Measurements from ENCODE around the gene TOX2.

Gene TOX2

DNA sequence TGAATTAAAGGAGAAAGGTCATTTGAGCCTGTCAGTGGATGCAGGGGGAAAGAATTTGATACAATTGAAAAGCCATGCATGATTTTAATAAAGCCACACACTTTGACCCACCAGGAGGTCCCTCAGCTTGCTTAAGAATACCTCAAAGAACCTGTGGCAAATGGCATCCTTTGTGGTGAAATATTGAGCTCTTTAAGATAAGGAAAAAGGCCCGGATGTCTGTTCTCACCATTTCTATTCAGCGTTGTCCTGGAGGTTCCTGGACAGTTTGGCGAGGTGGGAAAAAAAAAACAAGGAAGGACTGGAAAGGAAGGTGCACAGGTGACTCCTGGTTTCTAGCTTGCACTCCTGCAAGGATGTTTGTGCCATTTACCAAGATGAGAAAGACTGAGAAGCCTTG lies 91.0 kb downstream of the TOX2 start:
- no peak for DNase-seq

DNA sequence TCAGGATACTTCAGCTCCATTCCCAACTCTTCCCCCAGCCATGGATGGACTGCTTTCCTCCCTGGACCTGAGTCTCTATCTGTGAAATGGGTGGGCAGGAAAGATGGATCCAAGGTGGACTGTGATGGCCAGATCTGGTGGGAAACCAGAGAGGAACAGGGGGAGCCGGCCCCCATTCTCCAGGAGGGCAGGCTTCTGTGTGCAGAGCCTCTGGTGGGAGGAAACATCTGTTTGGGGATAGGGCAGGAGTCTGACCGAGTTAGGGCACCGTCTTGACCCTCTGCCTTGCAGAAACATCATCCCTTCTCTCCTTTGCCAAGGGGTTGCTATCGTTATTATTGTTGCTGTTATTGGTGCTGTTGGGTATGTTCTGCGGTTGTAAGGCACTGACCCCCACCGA lies 91.5 kb downstream of the TOX2 start:
- no peak for DNase-seq

DNA sequence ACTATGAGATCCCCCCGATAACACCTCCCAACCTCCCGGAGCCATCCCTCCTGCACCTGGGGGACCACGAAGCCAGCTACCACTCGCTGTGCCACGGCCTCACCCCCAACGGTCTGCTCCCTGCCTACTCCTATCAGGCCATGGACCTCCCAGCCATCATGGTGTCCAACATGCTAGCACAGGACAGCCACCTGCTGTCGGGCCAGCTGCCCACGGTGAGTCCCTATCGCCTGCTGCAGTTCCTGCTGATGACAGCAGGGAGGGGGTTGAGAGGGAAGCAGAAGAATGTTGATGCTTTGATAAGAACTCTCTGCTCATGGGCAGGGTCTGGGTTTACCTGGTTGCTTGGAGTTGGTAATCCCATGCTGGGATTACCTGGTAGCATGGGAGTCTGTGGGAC lies 91.9 kb downstream of the TOX2 start:
- no peak for DNase-seq

DNA sequence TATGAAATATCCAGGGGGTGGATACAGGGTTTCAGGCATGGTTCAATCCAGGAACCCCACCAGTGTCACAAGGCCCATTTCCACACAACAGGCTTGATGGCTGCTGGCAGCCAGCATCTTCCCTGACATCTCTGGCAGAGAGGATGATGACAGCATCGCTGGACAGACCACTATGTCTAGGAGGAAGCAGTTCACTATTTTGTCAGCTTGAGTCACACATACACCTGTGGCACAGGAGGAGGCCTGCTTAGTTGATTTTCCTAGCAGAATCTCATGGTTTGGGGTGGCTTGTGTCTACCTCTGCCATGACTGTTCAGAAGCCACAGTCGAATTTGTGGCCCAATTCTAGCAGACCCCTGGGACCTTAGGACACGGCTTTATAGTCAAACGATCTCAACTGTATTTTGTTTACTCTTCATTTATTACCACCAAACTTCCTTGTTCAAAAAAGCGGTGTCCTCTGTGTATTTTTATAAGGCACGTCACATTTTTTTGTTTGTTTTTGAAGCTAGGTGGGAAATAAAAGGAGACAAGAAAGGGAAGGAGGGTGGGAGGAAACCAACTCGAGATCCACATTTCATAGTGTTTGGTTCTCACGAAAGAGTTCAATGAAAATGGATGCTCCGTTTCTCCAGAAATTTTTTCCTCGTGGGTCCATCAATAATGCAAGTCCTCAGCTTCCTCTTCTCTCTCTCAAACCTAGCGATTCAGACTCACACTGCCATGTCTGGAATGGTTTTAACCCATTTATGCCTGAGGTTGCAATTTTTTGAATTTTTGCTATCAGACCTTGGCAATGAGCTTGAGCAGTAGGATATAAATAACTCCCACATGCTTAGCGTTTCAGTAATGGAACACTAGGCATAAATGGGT lies 94.4 kb downstream of the TOX2 start:
- no peak for DNase-seq

DNA sequence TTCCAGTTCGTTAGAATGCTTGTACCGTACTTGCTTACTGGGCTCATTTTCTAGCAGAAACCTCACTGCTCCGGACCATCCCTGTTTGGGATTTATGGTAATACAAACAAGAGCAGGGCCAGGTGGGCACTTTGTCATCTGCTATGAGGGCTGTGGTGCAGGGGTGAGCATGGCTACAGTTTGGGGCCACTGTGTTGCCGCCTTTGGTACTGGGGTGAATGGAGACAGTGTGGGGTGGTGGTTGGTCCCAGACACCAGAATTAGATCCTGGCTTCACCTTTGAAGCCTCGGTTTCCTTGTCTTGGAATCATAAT lies 95.0 kb downstream of the TOX2 start:
- DNase-seq = no peak

DNA sequence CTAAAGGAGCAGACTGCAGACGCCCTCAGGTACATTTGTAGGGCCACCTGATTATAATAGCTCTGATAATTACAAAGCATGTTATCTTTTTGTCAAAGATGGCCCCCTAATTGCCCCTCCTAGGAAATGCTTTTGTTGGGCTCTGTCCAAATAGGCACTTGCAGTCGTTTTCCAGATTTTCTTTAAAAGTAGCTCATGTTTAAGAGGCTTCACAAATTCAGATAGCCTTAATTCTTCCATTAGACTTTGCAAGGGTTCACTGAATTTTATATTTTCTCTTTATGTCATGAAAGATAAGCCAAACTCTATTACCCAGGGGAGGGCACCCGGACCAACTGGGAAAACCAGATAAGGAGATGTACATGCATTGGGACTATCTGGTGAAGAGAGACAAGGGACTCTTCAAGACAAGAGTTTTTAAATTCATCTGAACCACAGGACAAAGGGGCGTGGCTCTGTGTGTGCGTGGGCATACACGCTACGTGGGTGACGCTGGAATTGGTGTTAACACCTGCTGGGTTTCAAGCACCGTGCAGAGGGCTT lies 95.6 kb downstream of the TOX2 start:
- no peak for DNase-seq

DNA sequence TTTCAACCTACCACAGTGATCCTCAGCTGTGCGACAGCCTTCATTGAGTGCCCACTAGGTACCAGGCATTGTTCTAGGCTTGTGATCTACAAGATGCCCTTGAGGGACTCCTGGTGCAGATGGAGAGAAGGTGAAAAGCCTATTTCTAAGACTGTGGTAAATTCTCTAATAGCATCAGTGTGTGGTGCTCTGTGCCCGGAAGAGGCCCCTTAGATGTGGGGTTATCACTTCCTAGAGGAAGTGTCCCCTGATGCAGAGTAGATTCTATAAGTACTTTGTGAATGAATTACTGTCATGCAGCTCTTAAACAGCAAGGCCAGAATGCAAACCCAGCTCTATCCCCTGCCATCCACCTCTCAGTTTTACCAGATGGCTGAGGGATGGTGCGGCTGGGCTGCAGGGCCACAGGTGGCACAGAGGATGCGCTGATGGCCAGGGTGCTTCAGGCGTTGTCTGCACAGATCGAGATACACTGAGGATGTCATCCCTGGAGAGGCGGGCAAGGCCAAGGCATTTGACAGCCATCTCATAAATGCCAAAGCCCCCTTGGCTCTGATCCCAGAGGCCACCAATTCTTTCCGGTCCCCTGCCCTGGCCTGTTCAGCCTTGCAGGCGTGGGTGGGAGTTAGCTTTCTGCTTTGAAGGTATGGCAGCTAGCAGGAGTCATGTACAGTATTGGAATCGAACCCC lies 96.7 kb downstream of the TOX2 start:
- DNase-seq = no peak

DNA sequence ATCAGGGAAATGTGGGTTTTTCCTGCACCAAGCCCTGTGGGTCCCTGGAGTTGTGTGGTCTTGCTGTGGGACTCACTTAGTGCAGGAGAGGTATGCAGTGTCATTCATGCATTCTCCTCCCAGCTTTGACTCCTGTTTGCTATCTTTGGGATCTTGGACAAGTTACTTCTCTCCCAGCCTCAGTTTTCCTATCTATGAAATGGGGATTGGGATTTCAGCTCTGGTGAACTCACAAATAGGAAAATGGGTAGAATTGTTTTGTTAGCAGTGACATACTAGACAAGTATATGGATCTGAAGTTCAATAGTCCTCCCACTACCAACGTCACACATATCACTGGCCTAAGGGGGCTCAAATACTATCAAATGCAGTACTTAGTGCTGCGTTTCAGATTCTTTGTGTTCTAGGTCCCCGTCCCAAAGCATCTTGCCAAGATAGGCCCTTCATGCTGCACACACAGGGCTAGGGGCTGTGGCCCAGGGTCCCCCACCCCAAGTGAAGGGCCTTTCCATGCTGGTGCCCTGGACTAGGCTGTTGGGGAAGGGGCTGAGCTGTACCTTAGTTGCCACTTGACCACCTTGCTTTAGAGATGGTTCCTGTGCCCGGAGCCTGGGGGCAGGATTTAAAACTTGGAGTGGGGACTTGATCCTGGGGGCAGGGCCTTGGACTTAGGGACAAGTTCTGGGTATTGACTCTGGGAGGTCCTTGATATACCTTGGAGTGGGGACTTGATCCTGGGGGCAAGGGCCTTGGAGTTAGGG lies 98.0 kb downstream of the TOX2 start:
- no peak for DNase-seq

DNA sequence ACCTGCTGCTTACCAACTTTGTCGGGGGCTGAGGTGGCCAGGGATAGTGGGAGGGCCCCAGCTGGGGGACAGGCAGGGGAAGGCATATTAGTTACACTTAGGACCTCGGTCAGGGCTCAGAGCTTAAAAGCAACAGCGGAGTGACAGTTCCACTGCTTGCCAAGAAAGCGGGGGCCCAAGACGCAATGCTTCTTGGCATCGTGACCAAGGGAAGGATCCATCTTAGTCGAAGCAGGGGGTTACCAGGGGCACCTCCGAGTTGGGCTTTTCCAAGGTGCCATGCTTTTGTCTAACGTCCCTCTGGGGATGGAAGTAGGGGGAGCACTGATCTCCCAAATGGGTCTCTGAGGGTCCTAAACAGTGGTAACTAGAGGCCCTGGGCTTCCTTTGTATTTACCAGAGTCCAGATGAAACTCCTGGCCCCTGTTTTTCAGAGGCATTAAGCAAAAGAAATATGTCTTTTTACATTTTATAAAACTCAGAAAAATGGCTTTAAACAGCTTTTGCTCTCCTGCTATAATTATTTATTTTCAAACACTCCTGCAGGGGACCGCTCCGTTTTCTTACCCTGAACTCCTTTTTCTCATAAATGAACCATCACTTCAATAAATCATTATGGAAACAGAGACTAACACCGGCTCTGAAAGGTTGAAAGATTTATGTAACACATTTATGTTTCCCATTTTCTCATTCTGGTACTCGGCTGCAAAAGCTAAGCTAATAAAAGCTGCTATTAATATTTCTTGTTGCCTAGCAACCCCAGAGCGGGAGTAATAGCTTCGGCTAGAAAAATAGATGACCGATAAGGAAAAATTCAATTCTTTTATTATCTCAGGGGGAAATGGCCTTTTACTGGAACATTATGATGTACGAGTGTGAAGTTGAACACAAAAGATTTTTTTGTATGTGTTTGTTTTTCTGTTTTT lies 100.4 kb downstream of the TOX2 start:
- DNase-seq = no peak

DNA sequence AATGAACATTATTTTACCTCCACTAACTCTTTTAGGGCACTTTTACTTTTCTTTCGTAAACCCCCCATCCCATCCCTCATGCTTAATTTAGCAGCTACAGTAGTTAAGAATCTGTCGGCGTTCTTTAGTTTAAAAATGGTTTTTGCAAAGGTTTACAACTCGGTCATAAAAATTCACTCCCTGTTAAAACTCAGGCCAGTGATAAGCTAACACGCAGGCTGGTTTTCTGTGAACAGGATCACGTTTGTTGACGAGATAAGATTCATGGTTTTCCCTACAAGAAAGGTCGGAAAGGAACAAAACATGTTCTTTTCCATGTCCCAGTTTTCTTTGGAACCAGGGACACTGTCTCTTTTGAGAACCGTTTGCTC lies 101.1 kb downstream of the TOX2 start:
- no peak for DNase-seq

DNA sequence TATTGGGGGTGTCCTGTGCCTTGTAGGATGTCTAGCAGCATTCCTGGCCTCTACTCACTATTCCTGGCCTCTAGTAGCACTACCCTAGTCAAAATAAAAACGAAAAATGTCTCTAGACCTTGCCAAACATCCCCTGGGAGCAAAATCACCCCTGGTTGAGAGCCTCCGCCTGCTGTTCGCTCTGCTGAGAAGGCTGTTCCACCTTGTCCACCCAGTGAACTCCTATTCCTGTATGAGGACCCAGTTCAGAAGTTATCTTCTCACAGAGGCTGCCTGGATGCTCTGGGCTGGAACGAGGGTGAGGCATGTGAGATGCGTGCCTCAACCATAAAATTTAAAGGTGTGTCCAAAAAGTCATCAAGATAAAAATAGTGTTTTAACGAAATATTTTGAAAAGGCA lies 101.9 kb downstream of the TOX2 start:
- DNase-seq = no peak

DNA sequence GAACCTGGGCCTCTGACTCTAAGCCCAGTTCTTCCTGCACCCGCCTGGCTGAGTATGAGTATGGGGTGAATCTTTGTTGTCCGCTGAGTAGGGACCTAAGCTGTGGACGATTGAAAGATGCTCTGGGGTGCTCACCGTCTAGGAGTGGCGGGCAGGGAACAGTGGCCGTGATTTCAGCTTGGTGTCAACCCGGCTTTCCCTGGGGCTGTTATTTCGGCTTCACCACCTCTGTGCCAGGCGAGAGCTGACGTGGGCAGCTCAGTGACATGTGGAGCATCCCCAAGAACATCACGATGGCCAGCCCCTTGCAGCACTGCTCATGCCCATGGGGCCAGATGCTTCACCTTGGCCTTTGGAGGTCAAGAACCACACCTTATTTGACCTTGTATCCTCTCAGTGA lies 102.6 kb downstream of the TOX2 start:
- DNase-seq = no peak

DNA sequence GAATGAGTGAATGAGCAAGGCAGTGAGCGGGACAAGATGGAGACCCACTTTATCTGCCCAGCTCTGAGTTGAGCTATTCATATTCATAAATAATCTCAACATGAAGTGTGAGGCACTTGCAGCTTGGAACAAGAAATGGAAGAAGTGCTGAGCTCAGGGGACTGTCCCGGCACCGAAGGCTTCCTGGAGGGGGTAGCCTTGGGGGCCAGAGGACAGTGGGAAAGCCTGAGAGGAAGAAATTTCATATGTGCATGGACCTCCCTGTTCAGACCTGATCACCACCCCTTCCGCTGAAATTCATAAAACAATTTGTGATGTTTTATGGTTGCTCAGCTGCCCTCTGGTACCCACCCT lies 103.2 kb downstream of the TOX2 start:
- DNase-seq = no peak

DNA sequence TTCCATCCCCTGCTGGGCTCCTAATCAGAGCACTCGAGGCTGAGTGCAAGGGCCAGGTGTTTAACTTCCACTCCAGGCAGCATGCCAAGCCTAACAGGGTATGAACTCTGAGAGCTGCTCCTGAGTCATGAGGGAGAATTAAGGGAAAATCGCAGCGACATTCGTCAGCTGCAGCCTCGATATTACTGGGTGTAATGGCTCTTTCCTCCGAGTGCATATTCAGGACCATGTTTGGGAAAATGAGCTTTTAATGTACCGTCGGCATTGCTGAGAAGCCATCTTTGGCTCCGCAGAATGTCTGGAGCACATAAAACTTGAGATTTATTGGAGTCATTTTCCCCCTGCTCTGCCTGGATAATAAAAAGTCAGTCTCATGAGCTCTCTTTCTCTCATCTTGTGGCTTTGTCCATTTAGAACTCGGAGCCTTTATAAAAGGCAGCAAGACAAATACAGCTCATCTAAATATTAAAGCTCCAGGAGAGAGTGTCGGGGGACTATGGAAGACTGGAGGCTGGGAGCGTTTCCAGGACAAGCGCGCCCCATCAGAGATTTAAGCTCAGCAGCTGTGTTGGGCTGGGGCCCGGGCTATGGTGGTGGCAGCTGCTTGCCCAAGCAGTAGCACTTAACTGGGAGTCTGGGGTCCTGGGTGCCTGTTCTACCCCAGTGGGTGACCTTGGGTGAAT lies 103.7 kb downstream of the TOX2 start:
- DNase-seq = no peak

DNA sequence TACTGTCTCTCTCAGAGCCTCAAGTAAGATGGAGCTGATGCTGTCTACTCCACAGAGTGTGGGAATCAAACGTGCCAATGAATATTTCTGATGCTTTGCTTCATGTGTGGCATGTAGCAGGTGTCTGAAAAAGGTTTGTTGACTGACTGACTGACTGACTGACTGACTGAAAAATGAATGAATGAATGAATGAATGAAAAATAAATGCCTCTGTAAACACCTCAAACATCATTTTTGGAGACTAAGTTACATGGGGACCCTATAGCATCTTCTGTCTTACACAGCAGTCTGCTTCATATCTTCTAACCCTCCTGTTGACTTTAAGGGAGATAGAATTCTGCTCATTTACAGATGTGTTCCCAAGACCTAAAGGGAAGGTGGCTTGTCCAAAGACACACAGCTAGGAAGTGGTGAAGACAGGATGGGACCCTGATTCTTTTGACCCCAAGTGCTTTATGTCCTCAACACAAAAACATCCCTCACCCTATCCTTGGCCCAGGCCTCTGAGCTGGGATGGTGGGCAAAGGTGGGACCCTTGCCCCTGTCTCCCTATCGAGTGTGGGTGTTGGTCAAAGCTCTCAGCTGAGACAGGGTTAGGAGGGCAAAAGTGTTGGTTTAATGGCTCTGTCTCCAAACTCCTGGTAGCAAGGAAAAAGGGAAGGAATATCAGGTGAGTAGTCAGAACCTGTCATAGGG lies 104.4 kb downstream of the TOX2 start:
- no peak for DNase-seq

DNA sequence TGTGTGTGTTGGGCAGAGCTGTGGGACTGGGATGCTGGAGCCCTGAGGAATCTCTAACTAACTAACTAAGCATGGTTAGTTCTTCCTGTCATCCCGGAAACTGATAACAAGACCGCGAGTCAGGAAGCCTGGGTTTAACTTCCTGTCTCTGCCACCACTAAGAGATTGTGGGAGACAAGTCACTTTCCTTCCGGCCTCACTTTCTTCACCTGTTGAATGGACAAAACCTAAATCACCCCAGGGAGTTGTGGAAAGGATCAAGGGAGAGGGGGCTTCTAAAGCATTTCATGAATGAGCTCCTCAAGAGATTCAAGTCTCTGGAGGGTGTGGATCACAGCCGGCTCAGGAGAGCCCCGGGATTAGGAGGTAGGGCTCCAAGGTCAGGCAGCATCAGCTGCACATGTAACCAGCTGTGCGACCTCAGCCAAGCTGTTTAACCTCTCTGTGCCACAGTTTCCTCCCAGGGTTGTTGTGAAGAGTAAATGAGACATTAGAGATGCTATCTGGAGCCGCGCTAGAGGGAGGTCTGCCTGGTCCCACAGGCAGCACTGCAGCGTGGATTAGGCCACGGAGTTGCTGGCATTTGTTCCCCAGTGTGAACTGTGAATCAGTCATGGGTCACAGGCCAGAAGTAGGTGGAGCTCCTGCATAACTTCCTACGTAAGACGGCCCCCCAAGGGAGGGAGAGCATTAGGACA lies 105.1 kb downstream of the TOX2 start:
- DNase-seq = no peak

DNA sequence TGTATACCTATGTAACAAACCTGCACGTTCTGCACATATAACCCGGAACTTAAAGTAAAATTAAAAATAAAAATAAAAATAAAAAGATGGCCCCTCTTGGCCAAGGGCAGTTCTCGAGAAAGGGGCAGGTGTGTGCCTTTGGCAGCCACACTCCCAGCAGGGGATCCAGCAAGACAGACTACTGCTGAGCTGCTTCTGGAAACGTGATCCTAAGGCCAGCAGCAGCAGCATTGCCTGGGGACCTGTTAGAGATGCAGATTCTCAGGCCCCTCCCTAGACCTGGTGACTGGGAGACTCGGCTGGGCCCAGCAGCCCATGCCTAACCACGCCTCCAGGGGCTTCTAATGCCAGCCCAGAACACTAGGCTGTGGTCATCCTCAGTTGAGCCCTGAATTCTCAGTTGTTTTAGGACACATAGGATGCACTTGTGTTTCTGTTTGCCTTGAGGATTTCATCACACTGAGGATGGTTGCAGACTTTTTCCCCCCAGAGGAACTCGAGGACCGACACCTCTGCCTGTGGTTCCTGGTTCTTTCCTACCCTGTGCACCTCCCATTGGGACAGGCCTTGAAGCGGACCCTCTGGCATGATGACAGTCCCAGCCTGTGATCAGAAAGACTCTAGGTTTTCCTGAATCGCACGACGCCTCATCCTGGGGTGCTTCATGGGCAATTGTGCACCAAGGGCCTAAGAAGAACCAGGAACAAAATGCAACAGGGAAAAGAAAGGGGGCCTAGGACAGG lies 105.9 kb downstream of the TOX2 start:
- no peak for DNase-seq

DNA sequence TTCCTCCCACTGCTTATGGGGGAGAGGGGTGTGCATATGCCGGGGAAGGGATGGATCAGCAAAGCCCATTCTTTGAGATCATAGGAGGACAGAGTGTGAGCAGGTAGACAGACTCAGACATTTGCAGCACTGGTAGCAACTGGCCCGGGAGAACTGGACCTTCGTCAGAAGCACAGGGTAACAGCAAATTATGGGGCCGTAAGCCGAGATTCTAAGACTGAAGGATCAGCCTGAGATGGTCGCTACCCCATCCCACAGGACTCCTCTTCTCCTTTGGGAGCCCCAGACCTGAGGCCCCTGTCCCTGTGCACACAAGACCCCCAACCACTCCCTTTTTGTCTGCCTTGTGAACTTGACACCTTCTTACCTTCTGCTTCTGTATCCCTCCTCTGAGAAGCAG lies 106.5 kb downstream of the TOX2 start:
- DNase-seq = no peak

DNA sequence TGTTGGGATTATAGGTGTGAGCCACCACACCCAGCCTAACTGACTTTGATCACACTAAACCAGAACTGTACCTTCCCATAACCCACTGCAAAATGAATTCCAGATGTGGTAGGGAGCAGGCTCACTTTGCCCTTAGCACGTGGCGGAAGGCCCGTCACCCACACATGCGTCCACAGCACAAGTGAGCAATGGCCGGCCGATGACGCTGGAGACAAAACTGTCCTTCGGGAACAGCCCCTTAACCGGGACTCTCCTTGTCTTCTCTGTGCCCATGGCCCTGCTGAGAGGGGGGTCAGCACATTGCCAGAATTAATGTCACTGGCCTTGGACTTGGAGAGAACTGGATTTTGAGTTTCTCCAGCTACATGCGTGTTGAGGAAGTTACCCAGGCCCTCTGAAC lies 107.2 kb downstream of the TOX2 start:
- no peak for DNase-seq

DNA sequence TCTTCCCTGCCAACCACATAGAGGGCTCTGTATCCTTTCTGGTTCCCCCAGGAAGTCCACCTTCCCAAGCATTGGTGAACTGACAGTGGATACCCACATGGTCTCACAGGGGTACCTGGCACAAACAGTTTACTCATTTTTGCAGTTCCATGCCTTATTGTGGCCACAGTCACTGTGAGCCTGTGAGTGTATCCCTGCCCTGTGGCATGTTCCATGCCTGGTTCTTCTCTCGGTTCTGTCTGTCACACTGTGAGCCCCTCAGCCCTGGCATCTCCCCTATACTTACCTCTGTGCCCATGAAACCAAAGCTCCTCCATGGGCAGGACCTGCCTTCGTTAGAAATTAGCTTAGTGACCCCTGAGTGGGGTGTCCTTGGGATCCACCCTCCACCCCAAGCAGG lies 107.8 kb downstream of the TOX2 start:
- no peak for DNase-seq
